ENCODE results near the gene MVB12B. TPM values are rescaled to one million over a fixed set of nuclear protein-coding genes. Genes with fewer than 3 reads are reported as not detected.
A peak's percentile ranks its signal among the peaks of the same experiment; 100 is the strongest.

MVB12B gene
- total and polyA plus RNA-seq, 8 donors = 19.9 to 25.3 (median 22.8) TPM

- ATAC-seq (peak; percentile 74), DNase-seq (no peak)
- Histone ChIP-seq H3K27me3 (no peaks in the 10 kb centered on the region), H3K27ac (peak overlapping the region in 1 of 2 donors; percentile 57), H3K4me1 (peaks cover 0 to 43% of the 10 kb centered on the region in 2 donors), H3K36me3 (peaks cover 0 to 14% of the 10 kb centered on the region in 2 donors), H3K4me3 (no peak overlapping the region), H3K9me3 (no peaks in the 10 kb centered on the region)
- no peak for TF ChIP-seq CTCF (IDR thresholded peaks at IDR 0.05)
- intact Hi-C loops (cut with DNase I) = no loop called here
Observed at GRCh38 chr9:126386088-126386487, 59.5 kb downstream of the MVB12B start.

- peaks cover 0 to 50% of the 10 kb centered on the region in 2 donors for H3K4me1 ChIP-seq
- intact Hi-C loops (cut with DNase I) = no loop called here
- no peak overlapping the region for H3K4me3 ChIP-seq
- TF ChIP-seq CTCF (IDR thresholded peaks at IDR 0.05) = no peak
- DNase-seq (no peak), ATAC-seq (no peak)
- peak overlapping the region; percentile 21 to 57 for H3K27ac ChIP-seq
- peaks cover 0 to 10% of the 10 kb centered on the region in 2 donors for H3K36me3 ChIP-seq
- no peaks in the 10 kb centered on the region for H3K27me3 ChIP-seq
- H3K9me3 ChIP-seq = no peaks in the 10 kb centered on the region
Observed at GRCh38 chr9:126386776-126387175, 60.1 kb downstream of the MVB12B start.

GRCh38 chr9:126388964-126389708 lies 62.5 kb downstream of the MVB12B start:
- H3K27ac ChIP-seq = peak overlapping the region in 1 of 2 donors; percentile 92
- peaks cover 0 to 28% of the 10 kb centered on the region in 2 donors for H3K36me3 ChIP-seq
- no peak for TF ChIP-seq CTCF (IDR thresholded peaks at IDR 0.05)
- H3K4me3 ChIP-seq = no peak overlapping the region
- peaks cover 6 to 64% of the 10 kb centered on the region in 2 donors for H3K4me1 ChIP-seq
- intact Hi-C loops (cut with DNase I) = no loop called here
- no peaks in the 10 kb centered on the region for H3K27me3 ChIP-seq
- no peaks in the 10 kb centered on the region for H3K9me3 ChIP-seq
- no peak for ATAC-seq
- no peak for DNase-seq

DNA sequence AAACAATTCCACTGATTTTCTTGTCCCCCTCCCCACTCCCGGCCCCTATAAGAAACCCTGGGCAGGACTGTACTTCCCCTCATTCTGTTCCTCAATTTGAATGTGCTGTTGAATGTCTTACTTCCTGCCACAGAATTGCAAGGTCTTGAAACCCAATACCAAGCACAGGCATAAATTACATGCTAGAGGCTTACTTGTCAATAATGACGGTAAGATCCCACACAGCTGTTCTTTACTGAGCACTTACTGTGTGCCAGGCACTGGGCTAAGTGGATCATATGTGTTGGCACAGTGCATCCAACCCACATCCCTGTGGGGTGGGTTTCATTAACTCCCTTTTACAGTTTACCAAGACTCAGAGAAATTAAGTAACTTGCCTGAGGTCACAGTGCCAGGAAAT lies 63.4 kb downstream of the MVB12B start:
- H3K9me3 ChIP-seq = no peaks in the 10 kb centered on the region
- peak overlapping the region; percentile 31 to 92 for H3K27ac ChIP-seq
- H3K27me3 ChIP-seq = no peaks in the 10 kb centered on the region
- intact Hi-C loops (cut with DNase I) = no loop called here
- peaks cover 0 to 28% of the 10 kb centered on the region in 2 donors for H3K36me3 ChIP-seq
- H3K4me1 ChIP-seq = peaks cover 6 to 72% of the 10 kb centered on the region in 2 donors
- TF ChIP-seq CTCF (IDR thresholded peaks at IDR 0.05) = no peak
- DNase-seq = no peak
- ATAC-seq = peak; percentile 29
- H3K4me3 ChIP-seq = no peak overlapping the region

DNA sequence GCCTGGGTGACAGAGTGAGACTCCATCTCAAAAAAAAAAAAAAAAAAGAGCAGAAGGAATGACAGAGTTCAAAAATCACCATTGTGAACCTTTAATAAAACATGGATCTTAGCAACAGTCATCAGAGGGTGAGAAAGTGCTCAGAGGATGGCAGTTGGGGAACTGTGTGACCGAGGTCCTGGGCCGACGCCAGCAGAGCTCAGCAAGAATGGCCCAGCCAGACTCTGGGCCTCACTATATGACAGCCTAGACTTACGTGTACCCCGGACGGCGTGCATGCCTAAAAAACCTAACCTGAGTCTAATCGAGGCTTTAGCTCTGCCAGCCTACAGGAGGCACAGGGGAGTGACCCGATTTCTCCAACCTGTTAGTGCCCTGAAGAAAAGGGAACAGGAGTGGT lies 64.3 kb downstream of the MVB12B start:
- DNase-seq (no peak), ATAC-seq (peak; percentile 18)
- intact Hi-C loops (cut with DNase I) = no loop called here
- no peaks in the 10 kb centered on the region for H3K27me3 ChIP-seq
- peaks cover 0 to 35% of the 10 kb centered on the region in 2 donors for H3K36me3 ChIP-seq
- H3K4me1 ChIP-seq = peaks cover 6 to 80% of the 10 kb centered on the region in 2 donors
- H3K9me3 ChIP-seq = no peaks in the 10 kb centered on the region
- peak overlapping the region in 1 of 2 donors; percentile 92 for H3K27ac ChIP-seq
- no peak for TF ChIP-seq CTCF (IDR thresholded peaks at IDR 0.05)
- no peak overlapping the region for H3K4me3 ChIP-seq

Measured in left lung (tissue), 10 donors.